WTC11 (cell line): ENCODE measurements around the gene WFDC1. TPM values are rescaled to one million over a fixed set of nuclear protein-coding genes. Genes with fewer than 3 reads are reported as not detected.

Experiments
- ATAC-seq: fragments of 200-7000 bp; cut with Tn5 transposase; 2 replicates; pipeline ENCODE4 v1.10.0; 2021; ENCODE audit warnings: mild to moderate bottlenecking, moderate library complexity
- CTCF ChIA-PET: fragments of 300-600 bp; sonication (Branson Sonifier 250); formaldehyde crosslinking; loops from one replicate; lab custom pipeline; 2021; ENCODE audit warnings: antibody characterized with exemption; lab: Charles Lee
- POLR2A ChIA-PET: fragments of 350-600 bp; sonication (Branson Sonifier 250); formaldehyde crosslinking; loops from one replicate; lab custom pipeline; 2021; ENCODE audit warnings: antibody characterized with exemption; lab: Charles Lee
- DNase-seq: peaks from one replicate; pipeline ENCODE4 v3.0.0; 2021; ENCODE audit warnings: low spot score
- H3K27ac Mint-ChIP-seq: 2 replicates; pipeline ENCODE4 v1.8.0; 2021; ENCODE audit warnings: mixed read lengths
- H3K27me3 Mint-ChIP-seq: 2 replicates; pipeline ENCODE4 v1.8.0; 2021; ENCODE audit warnings: low read depth, mild to moderate bottlenecking, moderate library complexity, mixed read lengths
- H3K36me3 Mint-ChIP-seq: 2 replicates; pipeline ENCODE4 v1.8.0; 2021; ENCODE audit warnings: mixed read lengths
- H3K4me1 Mint-ChIP-seq: 2 replicates; pipeline ENCODE4 v1.8.0; 2022; ENCODE audit warnings: mixed read lengths
- H3K4me3 Mint-ChIP-seq: 2 replicates; pipeline ENCODE4 v1.8.0; 2021; ENCODE audit warnings: mild to moderate bottlenecking, moderate library complexity, mixed read lengths
- H3K9me3 Mint-ChIP-seq: 2 replicates; pipeline ENCODE4 v1.8.0; 2021; ENCODE audit warnings: mixed read lengths
- AR ChIP-seq: fragments of 250-450 bp; sonication (Bioruptor Pico); IDR thresholded peaks from 2 replicates; pipeline ENCODE4 v1.9.0; 2021; ENCODE audit warnings: mild to moderate bottlenecking
- FOXJ3 ChIP-seq: sonication (generic); formaldehyde crosslinking; IDR thresholded peaks from 2 replicates; pipeline ENCODE4 v1.9.0; 2021; ENCODE audit warnings: missing genetic modification reagents, mild to moderate bottlenecking, borderline replicate concordance
- IRF2 ChIP-seq: sonication (generic); formaldehyde crosslinking; IDR thresholded peaks from 2 replicates; pipeline ENCODE4 v1.8.0; 2022; ENCODE audit warnings: low read depth, missing genetic modification reagents, borderline replicate concordance
- MXD4 ChIP-seq: fragments of 250-450 bp; sonication (Bioruptor Pico); IDR thresholded peaks from 2 replicates; pipeline ENCODE4 v1.8.0; 2021; ENCODE audit warnings: mild to moderate bottlenecking, moderate library complexity, borderline replicate concordance
- MYBL2 ChIP-seq: sonication (generic); formaldehyde crosslinking; IDR thresholded peaks from 2 replicates; pipeline ENCODE4 v1.8.1; 2023; ENCODE audit warnings: mild to moderate bottlenecking, moderate library complexity, missing genetic modification reagents
- NFYB ChIP-seq: sonication (generic); formaldehyde crosslinking; conservative IDR thresholded peaks from 2 replicates; pipeline ENCODE4 v1.8.0; 2022; ENCODE audit warnings: low read depth, missing genetic modification reagents
- ZNF423 ChIP-seq: fragments of 250-450 bp; sonication (Bioruptor Pico); IDR thresholded peaks from 2 replicates; pipeline ENCODE4 v2.1.2; 2022; ENCODE audit warnings: mild to moderate bottlenecking, moderate library complexity
- total RNA-seq: library from RNA; stranded (reverse); gene quantifications from 3 replicates; pipeline ENCODE4 v1.2.3, GENCODE V29; 2021
- TF ChIP-seq, protein P1 (sequence below): sonication (generic); formaldehyde crosslinking; IDR thresholded peaks from 2 replicates; pipeline ENCODE4 v1.8.1; 2023; ENCODE audit warnings: mild to moderate bottlenecking, missing genetic modification reagents, borderline replicate concordance
- TF ChIP-seq, protein P2 (sequence below): sonication (generic); formaldehyde crosslinking; IDR thresholded peaks from 2 replicates; pipeline ENCODE4 v1.8.0; 2022; ENCODE audit warnings: missing genetic modification reagents
- TF ChIP-seq, protein P3 (sequence below): fragments of 250-450 bp; sonication (Bioruptor Pico); IDR thresholded peaks from 2 replicates; pipeline ENCODE4 v2.1.2; 2022; ENCODE audit warnings: mild to moderate bottlenecking, moderate library complexity
- TF ChIP-seq, protein P4 (sequence below): sonication (generic); formaldehyde crosslinking; IDR thresholded peaks from 2 replicates; pipeline ENCODE4 v1.8.1; 2023; ENCODE audit warnings: mild to moderate bottlenecking, missing genetic modification reagents

Gene WFDC1
- total RNA-seq, 1 experiment from 2014 or later = 0.50 TPM

GRCh38 chr16:84378567-84378966 is 83.9 kb downstream of the WFDC1 start:
- DNase-seq (no peak), ATAC-seq (no peak)
- Mint-ChIP-seq H3K27ac (no peak overlapping the region), H3K4me1 (peaks cover 24% of the 10 kb centered on the region), H3K4me3 (no peak overlapping the region), H3K9me3 (peaks cover 5% of the 10 kb centered on the region), H3K27me3 (no peaks in the 10 kb centered on the region), H3K36me3 (peaks cover 3% of the 10 kb centered on the region; the same call in 1 of the 2 replicates)
- ChIA-PET CTCF (no interaction called here), POLR2A (interaction anchor here (0.6 kb wide), 1 partner anchor 192 kb away, joined by 3 read pairs; the partner anchor contains the start of gene TAF1C)
- TF ChIP-seq, protein P1, sequence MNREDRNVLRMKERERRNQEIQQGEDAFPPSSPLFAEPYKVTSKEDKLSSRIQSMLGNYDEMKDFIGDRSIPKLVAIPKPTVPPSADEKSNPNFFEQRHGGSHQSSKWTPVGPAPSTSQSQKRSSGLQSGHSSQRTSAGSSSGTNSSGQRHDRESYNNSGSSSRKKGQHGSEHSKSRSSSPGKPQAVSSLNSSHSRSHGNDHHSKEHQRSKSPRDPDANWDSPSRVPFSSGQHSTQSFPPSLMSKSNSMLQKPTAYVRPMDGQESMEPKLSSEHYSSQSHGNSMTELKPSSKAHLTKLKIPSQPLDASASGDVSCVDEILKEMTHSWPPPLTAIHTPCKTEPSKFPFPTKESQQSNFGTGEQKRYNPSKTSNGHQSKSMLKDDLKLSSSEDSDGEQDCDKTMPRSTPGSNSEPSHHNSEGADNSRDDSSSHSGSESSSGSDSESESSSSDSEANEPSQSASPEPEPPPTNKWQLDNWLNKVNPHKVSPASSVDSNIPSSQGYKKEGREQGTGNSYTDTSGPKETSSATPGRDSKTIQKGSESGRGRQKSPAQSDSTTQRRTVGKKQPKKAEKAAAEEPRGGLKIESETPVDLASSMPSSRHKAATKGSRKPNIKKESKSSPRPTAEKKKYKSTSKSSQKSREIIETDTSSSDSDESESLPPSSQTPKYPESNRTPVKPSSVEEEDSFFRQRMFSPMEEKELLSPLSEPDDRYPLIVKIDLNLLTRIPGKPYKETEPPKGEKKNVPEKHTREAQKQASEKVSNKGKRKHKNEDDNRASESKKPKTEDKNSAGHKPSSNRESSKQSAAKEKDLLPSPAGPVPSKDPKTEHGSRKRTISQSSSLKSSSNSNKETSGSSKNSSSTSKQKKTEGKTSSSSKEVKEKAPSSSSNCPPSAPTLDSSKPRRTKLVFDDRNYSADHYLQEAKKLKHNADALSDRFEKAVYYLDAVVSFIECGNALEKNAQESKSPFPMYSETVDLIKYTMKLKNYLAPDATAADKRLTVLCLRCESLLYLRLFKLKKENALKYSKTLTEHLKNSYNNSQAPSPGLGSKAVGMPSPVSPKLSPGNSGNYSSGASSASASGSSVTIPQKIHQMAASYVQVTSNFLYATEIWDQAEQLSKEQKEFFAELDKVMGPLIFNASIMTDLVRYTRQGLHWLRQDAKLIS (CRISPR knock-in tag) = no peak
- TF ChIP-seq FOXJ3 (CRISPR knock-in tag) = no peak
- TF ChIP-seq, protein P2, sequence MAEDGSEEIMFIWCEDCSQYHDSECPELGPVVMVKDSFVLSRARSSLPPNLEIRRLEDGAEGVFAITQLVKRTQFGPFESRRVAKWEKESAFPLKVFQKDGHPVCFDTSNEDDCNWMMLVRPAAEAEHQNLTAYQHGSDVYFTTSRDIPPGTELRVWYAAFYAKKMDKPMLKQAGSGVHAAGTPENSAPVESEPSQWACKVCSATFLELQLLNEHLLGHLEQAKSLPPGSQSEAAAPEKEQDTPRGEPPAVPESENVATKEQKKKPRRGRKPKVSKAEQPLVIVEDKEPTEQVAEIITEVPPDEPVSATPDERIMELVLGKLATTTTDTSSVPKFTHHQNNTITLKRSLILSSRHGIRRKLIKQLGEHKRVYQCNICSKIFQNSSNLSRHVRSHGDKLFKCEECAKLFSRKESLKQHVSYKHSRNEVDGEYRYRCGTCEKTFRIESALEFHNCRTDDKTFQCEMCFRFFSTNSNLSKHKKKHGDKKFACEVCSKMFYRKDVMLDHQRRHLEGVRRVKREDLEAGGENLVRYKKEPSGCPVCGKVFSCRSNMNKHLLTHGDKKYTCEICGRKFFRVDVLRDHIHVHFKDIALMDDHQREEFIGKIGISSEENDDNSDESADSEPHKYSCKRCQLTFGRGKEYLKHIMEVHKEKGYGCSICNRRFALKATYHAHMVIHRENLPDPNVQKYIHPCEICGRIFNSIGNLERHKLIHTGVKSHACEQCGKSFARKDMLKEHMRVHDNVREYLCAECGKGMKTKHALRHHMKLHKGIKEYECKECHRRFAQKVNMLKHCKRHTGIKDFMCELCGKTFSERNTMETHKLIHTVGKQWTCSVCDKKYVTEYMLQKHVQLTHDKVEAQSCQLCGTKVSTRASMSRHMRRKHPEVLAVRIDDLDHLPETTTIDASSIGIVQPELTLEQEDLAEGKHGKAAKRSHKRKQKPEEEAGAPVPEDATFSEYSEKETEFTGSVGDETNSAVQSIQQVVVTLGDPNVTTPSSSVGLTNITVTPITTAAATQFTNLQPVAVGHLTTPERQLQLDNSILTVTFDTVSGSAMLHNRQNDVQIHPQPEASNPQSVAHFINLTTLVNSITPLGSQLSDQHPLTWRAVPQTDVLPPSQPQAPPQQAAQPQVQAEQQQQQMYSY (CRISPR knock-in tag) = no peak
- no peak for TF ChIP-seq IRF2 (CRISPR knock-in tag)
- TF ChIP-seq MXD4 (CRISPR knock-in tag) = no peak
- TF ChIP-seq, protein P3, sequence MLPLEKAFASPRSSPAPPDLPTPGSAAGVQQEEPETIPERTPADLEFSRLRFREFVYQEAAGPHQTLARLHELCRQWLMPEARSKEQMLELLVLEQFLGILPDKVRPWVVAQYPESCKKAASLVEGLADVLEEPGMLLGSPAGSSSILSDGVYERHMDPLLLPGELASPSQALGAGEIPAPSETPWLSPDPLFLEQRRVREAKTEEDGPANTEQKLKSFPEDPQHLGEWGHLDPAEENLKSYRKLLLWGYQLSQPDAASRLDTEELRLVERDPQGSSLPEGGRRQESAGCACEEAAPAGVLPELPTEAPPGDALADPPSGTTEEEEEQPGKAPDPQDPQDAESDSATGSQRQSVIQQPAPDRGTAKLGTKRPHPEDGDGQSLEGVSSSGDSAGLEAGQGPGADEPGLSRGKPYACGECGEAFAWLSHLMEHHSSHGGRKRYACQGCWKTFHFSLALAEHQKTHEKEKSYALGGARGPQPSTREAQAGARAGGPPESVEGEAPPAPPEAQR = no peak
- TF ChIP-seq AR (CRISPR knock-in tag) = no peak
- TF ChIP-seq NFYB (CRISPR knock-in tag) = no peak

- TF ChIP-seq MYBL2 (CRISPR knock-in tag) (no peak), ZNF423 (CRISPR knock-in tag) (0 out of 2 replicates have a peak, but pooled peaks have one; percentile 11)
- TF ChIP-seq, protein P4, sequence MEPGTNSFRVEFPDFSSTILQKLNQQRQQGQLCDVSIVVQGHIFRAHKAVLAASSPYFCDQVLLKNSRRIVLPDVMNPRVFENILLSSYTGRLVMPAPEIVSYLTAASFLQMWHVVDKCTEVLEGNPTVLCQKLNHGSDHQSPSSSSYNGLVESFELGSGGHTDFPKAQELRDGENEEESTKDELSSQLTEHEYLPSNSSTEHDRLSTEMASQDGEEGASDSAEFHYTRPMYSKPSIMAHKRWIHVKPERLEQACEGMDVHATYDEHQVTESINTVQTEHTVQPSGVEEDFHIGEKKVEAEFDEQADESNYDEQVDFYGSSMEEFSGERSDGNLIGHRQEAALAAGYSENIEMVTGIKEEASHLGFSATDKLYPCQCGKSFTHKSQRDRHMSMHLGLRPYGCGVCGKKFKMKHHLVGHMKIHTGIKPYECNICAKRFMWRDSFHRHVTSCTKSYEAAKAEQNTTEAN (CRISPR knock-in tag) = no peak
- CTCF ChIA-PET = interaction anchor here (0.9 kb wide), 1 partner anchor 71 kb away, joined by 3 read pairs; no protein-coding TSS in a partner anchor
- Mint-ChIP-seq H3K36me3 (peaks cover 3% of the 10 kb centered on the region; the same call in 1 of the 2 replicates), H3K9me3 (peaks cover 7% of the 10 kb centered on the region), H3K4me1 (peaks cover 24% of the 10 kb centered on the region), H3K27ac (no peak overlapping the region), H3K27me3 (no peaks in the 10 kb centered on the region), H3K4me3 (no peak overlapping the region)
- ATAC-seq (peak; percentile 32), DNase-seq (no peak)
- POLR2A ChIA-PET = interaction anchor here (0.6 kb wide), 1 partner anchor 192 kb away, joined by 3 read pairs; the partner anchor contains the start of gene TAF1C
These were observed 84.5 kb downstream of the WFDC1 start for GRCh38 chr16:84379008-84379708.
